B cell (primary cell): Measurements from ENCODE around the gene TTC34. TPM values are rescaled to one million over a fixed set of nuclear protein-coding genes. Genes with fewer than 3 reads are reported as not detected.

Source experiments
- ATAC-seq: fragments of 200-7000 bp; cut with Tn5 transposase; one replicate; pipeline ENCODE4 v1.10.0; 2021; ENCODE audit warnings: low read depth, mild to moderate bottlenecking, moderate number of reproducible peaks, moderate library complexity
- CTCF ChIA-PET: fragments of 350-600 bp; sonication (Branson Sonifier 250); formaldehyde crosslinking; loops from one replicate; lab custom pipeline; 2021; ENCODE audit warnings: antibody characterized with exemption, inconsistent platforms; lab: Charles Lee
- POLR2A ChIA-PET: fragments of 350-600 bp; sonication (Branson Sonifier 250); formaldehyde crosslinking; loops from one replicate; lab custom pipeline; 2021; ENCODE audit warnings: antibody characterized with exemption; lab: Charles Lee
- DNase-seq: peaks from one replicate; pipeline ENCODE4 v3.0.0; 2013
- H2AFZ ChIP-seq: 2 replicates; pipeline ENCODE4 v1.6.1; 2012; ENCODE audit warnings: mild to moderate bottlenecking, low read depth, low read length; ENCODE audit not compliant: insufficient read depth, poor library complexity, severe bottlenecking
- H3K27ac ChIP-seq, 2 donors: 1 replicate in 1 of 2; 2 replicates in 1 of 2; pipeline ENCODE4 v1.5.1; 2012 to 2013; ENCODE audit warnings: low read length in 2 of 2, mild to moderate bottlenecking in 2 of 2, moderate library complexity in 1 of 2
- H3K27me3 ChIP-seq, 4 experiments: fragments of 200-600 bp in 1 of 4; sonication (generic) in 1 of 4; replicated peaks in 1 of 4; 1 replicate in 2 of 4; 2 replicates in 2 of 4; pipeline versions ENCODE4 v1.6.1 to v1.7.0; 2013 to 2016; ENCODE audit warnings: low read length in 3 of 4, mild to moderate bottlenecking in 2 of 4, mixed read lengths in 1 of 4, moderate library complexity in 1 of 4; ENCODE audit not compliant: insufficient read depth in 4 of 4, control insufficient read depth in 3 of 4; ENCODE audit errors: control extremely low read depth in 1 of 4
- H3K36me3 ChIP-seq, 2 experiments: replicated peaks in 1 of 2; 1 replicate in 1 of 2; 2 replicates in 1 of 2; pipeline versions ENCODE4 v1.6.1 to v1.7.1; 2013; ENCODE audit warnings: low read length in 1 of 2; ENCODE audit not compliant: insufficient read depth in 2 of 2, control insufficient read depth in 1 of 2; ENCODE audit errors: control extremely low read depth in 1 of 2, extremely low read depth in 1 of 2
- H3K4me1 ChIP-seq, 2 donors: fragments of 200-600 bp in 1 of 2; sonication (generic) in 1 of 2; 1 replicate in 1 of 2; 2 replicates in 1 of 2; pipeline versions ENCODE4 v1.5.1 to v1.6.1; 2013 to 2017; ENCODE audit warnings: low read length in 2 of 2; ENCODE audit not compliant: control insufficient read depth in 2 of 2, insufficient read depth in 2 of 2
- H3K4me2 ChIP-seq: replicated peaks from 2 replicates; pipeline ENCODE3; 2012; ENCODE audit warnings: mild to moderate bottlenecking, low read depth, low read length; ENCODE audit not compliant: poor library complexity, severe bottlenecking
- H3K4me3 ChIP-seq, 5 experiments: fragments of 200-600 bp in 1 of 5; sonication (generic) in 1 of 5; 1 replicate in 3 of 5; 2 replicates in 2 of 5; pipeline versions ENCODE4 v1.5.1 to v1.7.0; 2011 to 2016; ENCODE audit warnings: low read length in 4 of 5, mild to moderate bottlenecking in 4 of 5, low read depth in 2 of 5, control low read depth in 1 of 5, moderate library complexity in 1 of 5; ENCODE audit not compliant: insufficient read depth in 1 of 5; ENCODE audit errors: control extremely low read depth in 1 of 5, extremely low read depth in 1 of 5
- H3K79me2 ChIP-seq: fragments of 200-600 bp; sonication (generic); one replicate; pipeline ENCODE4 v1.6.0; 2016; ENCODE audit warnings: low read length; ENCODE audit not compliant: control insufficient read depth, insufficient read depth
- H3K9ac ChIP-seq: fragments of 200-600 bp; sonication (generic); 2 replicates; pipeline ENCODE4 v1.6.1; 2017; ENCODE audit warnings: mild to moderate bottlenecking, low read length, moderate library complexity
- H3K9me3 ChIP-seq, 3 donors: one replicate each; pipeline versions ENCODE4 v1.6.1 to v1.7.1; 2013; ENCODE audit warnings: low read length in 2 of 3; ENCODE audit not compliant: control insufficient read depth in 2 of 3, insufficient read depth in 1 of 3; ENCODE audit errors: control extremely low read depth in 1 of 3
- H4K20me1 ChIP-seq: 2 replicates; pipeline ENCODE4 v1.6.0; 2012; ENCODE audit warnings: mild to moderate bottlenecking, low read length; ENCODE audit not compliant: insufficient read depth, control insufficient read depth, poor library complexity, severe bottlenecking
- H3K27ac Mint-ChIP-seq: one replicate; pipeline ENCODE4 v1.8.0; 2021; ENCODE audit warnings: mixed read lengths
- H3K27me3 Mint-ChIP-seq: one replicate; pipeline ENCODE4 v1.8.0; 2021; ENCODE audit warnings: mixed read lengths
- H3K4me1 Mint-ChIP-seq: one replicate; pipeline ENCODE4 v1.8.0; 2021; ENCODE audit warnings: mixed read lengths
- H3K4me3 Mint-ChIP-seq: one replicate; pipeline ENCODE4 v1.8.0; 2021; ENCODE audit warnings: mixed read lengths
- H3K9me3 Mint-ChIP-seq: one replicate; pipeline ENCODE4 v1.8.0; 2022; ENCODE audit warnings: mixed read lengths; ENCODE audit not compliant: insufficient read depth
- CTCF ChIP-seq: fragments of 200-600 bp; IDR thresholded peaks from one replicate; pipeline ENCODE4 v1.8.0; 2022; ENCODE audit warnings: antibody characterized with exemption, mild to moderate bottlenecking
- EZH2 ChIP-seq: IDR thresholded peaks from 2 replicates; pipeline ENCODE4 v1.6.1; 2012; ENCODE audit warnings: borderline replicate concordance, low read depth, mild to moderate bottlenecking, moderate library complexity, low read length; ENCODE audit not compliant: insufficient read depth, poor library complexity, severe bottlenecking
- WGBS: methylation state at CpG from one replicate; pipeline ENCODE4 v1.1.5; 2013; ENCODE audit warnings: missing lambda C conversion rate; ENCODE audit not compliant: insufficient coverage; 5-methylcytosine and 5-hydroxymethylcytosine counted together
- intact Hi-C: fragments of 100-400 bp; cut with micrococcal nuclease; formaldehyde crosslinking; loops from one replicate; pipeline ENCODE4 v1.10.0; 2022
- polyA plus RNA-seq: library from polyadenylated mRNA; depleted of rRNA; stranded (reverse); fragments of >200 nt; gene quantifications from 2 replicates; pipeline ENCODE4 v1.2.3, GENCODE V29; 2012
- total RNA-seq, 2 donors: library from RNA; stranded (reverse); fragments of 120-200 nt in 1 of 2; gene quantifications; 1 replicate in 1 of 2; 2 replicates in 1 of 2; pipeline versions ENCODE4 v1.2.3 to v1.2.4, GENCODE V29; 2013 to 2022

The TTC34 gene
- total and polyA plus RNA-seq, 2 donors (not counting 1 experiment from before 2014, with no cell fraction given), result 2.1 to 8.1 TPM

- Histone ChIP-seq H3K9me3 (no peaks in the 10 kb centered on the region), H3K27ac (no peak overlapping the region), H4K20me1 (no peaks in the 10 kb centered on the region), H2AFZ (no peak overlapping the region), H3K36me3 (no peaks in the 10 kb centered on the region), H3K4me1 (peaks cover 0 to 5% of the 10 kb centered on the region in 2 donors), H3K9ac (no peak overlapping the region), H3K79me2 (no peaks in the 10 kb centered on the region), H3K4me3 (no peak overlapping the region), H3K27me3 (peaks cover 0 to 4% (median 0%) of the 10 kb centered on the region in 4 experiments), H3K4me2 (no peak overlapping the region)
- 90% methylated on average over 16 of the region's 19 CpGs for WGBS
- intact Hi-C loops, result no loop called here
- Mint-ChIP-seq H3K27ac (no peak overlapping the region), H3K27me3 (no peaks in the 10 kb centered on the region), H3K4me1 (no peaks in the 10 kb centered on the region), H3K4me3 (no peak overlapping the region), H3K9me3 (no peaks in the 10 kb centered on the region)
- CTCF ChIA-PET, result no interaction called here
- DNase-seq, result no peak
- no peak for ATAC-seq
- POLR2A ChIA-PET, result no interaction called here
- TF ChIP-seq CTCF, result no peak
- no peak for TF ChIP-seq EZH2
Observed at GRCh38 chr1:2804628-2805351, 3.3 kb upstream of the TTC34 start.

- TF ChIP-seq EZH2, result no peak
- no peak for TF ChIP-seq CTCF
- H3K4me1 ChIP-seq, result peaks cover 0 to 5% of the 10 kb centered on the region in 2 donors
- no peak overlapping the region for H3K4me2 ChIP-seq
- no peak overlapping the region for H3K27ac ChIP-seq
- DNase-seq (no peak), ATAC-seq (no peak)
- no peaks in the 10 kb centered on the region for H4K20me1 ChIP-seq
- WGBS, result 81% methylated on average over 19 of the region's 19 CpGs
- no peaks in the 10 kb centered on the region for H3K9me3 Mint-ChIP-seq
- CTCF ChIA-PET, result no interaction called here
- no peaks in the 10 kb centered on the region for H3K79me2 ChIP-seq
- no peaks in the 10 kb centered on the region for H3K36me3 ChIP-seq
- no peak overlapping the region for H3K4me3 ChIP-seq
- H3K9me3 ChIP-seq, result peaks cover 0 to under 1% (median 0%) of the 10 kb centered on the region in 3 donors
- intact Hi-C loops, result no loop called here
- no peaks in the 10 kb centered on the region for H3K27me3 Mint-ChIP-seq
- no peak overlapping the region for H3K4me3 Mint-ChIP-seq
- no peaks in the 10 kb centered on the region for H3K4me1 Mint-ChIP-seq
- H3K27me3 ChIP-seq, result peaks cover 0 to 4% (median 0%) of the 10 kb centered on the region in 4 experiments
- no peak overlapping the region for H2AFZ ChIP-seq
- H3K9ac ChIP-seq, result no peak overlapping the region
- no peak overlapping the region for H3K27ac Mint-ChIP-seq
- POLR2A ChIA-PET, result no interaction called here
Observed at GRCh38 chr1:2803931-2804627, 2.6 kb upstream of the TTC34 start.
